HS-5 (cell line): ENCODE measurements around the gene EOGT.

Experiments
- DNase-seq: peaks from one replicate; pipeline ENCODE4 v3.0.0-alpha.2; 2012; ENCODE audit warnings: low read depth

The EOGT gene

DNA sequence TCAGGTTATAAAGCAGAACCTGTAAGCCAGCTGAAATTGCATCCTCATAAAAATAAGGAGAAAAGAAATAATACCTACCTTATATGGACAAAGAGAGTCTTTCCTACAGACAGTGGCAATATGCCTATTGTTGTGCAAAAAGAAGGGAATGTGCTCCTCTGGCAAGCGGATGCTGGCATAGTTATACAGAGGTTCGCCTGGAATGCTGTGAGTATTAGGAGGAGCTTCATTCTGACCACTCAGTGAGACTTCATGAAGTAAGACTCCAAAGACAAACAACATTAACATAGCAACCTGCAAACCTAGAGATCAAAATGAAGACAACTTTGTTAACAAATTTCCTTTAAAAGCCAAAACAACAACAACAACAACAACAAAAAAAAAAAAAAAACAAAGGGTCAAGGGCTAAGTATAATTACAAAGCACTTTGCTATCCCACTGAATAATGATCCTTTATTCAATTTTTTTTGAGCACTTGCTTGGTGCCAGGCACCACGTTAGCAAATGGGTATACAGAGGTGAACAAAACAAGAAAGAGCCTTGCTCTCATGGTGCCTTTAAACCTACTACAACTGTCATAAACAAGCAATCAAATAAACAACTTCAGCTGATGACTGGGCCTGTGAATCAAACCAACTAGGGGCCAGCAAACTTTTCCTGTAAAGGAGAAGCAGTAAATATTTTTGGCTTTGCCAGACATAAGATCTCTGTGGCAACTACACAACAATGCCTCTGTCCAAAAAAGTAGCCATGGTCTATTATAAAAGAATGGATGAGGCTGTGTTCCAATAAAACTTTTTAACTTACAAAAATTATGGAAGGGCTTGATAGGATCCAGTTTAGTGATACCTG, 3.7 kb downstream of the EOGT start:
- no peak for DNase-seq

DNA sequence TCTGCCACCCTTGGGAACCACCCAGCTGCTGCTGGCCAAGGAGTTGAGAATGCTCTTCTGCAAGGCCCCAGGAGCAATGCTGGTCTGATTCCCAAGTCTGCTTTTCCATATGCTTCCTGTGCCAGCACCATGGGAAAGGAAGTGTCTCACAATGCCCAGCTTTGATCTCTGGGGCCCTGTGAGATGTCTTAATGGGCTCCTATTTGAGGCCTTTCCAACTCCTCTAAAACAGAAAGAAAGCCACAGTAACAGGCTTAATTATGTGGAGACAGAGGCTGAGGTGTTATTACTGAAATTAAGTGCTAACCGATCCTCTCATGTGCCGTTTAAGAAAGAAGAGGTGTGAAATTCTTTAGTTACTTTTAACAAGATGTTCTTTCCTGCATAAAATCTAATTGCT, 4.5 kb downstream of the EOGT start:
- DNase-seq = no peak

DNA sequence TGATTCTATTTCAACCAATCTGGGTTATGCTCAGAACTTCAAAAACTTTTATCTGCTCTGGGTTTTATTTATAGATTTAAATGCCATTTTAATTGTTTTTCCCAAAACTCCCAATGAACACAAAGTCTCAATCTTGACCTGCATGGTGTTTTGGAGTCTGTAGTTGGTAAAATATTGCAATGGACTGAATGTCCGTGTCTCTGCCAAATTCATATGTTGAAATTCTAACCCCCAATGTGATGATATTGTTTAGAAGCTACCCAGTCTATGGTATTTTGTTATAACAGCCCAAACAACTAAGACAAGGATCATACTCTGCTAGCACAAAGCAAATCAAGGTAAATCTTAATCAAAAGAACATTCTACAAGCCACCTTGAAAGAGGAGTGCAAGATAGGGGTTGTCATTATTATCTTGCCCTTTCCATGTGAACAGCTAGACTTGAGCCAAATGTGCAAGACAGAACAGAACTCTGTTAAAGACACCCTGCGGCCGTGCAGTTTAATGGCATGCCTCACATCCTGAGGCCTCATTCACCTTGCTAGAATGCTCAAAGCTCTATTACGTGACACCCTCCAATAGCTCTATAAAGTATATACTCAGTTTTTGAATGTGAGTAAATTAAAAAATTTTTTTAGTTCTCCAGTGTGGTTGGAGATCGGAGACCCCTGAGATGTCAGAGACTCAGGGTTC, 7.5 kb downstream of the EOGT start:
- no peak for DNase-seq

DNA sequence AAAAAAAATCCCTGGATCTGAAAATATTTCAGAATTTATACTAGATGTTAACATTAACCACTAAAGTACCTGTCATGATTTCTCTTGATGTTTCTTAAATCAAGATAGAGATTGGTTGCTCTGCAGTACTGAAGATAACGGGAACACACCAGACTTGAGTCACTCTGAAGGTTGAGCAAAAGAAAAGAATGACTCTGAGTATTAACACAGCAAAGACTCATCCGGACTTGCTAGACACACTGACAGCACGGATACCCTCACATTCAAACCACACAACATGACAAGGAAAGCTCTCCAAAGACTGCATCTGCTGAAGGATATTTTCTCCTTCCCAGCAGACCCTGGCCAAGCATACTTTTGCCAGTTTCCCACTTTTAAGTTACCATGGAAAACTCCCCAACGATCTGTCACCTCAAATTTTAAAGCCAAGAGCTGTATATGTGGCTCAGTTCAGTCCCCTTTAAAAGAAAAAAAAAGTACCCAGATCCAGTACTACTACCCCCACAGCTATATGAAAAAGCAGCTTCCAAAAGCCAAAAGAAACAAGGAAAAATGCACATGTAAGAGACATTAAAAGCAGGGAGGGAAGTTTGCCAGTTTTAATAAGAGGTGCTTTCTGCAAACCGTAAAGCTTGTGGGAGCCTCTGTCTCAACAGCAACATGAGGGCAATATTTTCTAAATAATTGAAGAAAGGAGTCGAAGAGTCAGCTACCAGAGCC, 8.3 kb downstream of the EOGT start:
- DNase-seq = no peak

DNA sequence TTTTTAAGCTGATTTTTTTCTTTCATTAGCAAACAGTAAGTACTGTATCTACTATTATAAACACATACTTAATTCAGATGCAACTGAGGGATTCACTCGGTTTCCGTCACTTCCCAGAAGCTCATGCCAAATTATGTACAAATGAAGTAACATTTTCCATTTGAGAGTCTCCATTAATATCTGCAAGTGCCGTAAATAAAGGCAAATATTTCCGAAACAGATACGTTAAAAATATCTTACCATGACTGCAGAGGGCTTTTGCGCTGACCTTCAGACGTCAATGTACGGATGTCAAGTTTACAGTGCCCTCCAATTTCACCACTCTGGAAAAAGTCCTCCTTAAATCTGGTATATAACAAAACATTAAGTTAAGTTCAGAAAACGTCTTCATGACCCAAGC, 9.3 kb downstream of the EOGT start:
- DNase-seq = no peak

DNA sequence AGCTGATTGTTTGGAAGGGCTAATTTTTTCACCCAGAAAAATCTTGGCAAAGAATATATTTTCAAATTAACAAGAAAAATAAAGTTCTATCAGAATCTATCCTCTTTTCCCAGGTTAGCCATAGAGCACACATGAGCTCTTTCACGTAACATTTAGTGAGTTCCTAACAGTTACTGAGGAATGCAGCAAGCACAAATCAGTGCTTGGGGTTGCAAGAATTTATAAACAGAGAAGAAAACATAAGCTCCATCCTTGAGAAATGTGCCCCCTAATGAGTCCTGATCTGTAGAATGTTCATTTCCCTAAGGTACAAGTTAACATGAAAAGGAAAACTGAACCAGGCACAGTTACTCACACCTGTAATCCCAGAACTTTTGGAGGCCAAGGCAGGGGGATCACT, 13.9 kb downstream of the EOGT start:
- no peak for DNase-seq

DNA sequence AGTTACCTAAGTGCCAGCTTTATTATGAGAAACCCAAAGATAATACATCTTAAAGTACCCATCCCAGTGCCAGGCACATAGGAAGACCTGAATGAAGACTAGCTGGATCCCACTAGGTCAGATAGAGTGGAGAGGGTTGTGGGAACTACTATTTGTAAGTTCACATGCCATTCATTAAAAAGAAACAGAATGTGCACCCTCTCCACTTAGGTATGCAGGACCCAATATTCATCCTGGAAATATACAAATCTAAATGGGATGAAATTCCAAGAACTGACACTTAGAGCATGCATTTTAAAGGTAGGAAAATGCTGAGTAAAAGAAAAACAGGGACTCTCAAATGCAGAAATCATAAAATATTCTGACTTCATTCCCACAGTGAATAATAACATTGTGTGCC, 14.3 kb downstream of the EOGT start:
- no peak for DNase-seq

DNA sequence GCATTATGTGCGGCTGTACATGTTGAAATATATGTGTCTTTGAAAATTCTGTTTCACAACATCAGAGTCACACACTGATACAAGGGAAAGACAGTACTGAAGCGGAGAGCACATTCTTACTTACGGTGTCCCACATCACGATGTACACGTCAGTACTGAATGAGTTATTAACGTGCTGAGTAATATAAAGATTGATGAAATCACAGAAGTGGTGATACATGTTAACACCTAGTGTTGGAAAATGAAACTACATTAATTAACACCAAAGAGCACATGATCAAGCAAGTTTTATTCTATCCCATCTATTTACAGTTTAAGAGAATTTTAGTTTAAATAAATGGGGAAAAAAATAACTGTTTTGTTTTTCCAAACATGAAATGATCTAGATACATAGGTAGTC, 15.6 kb downstream of the EOGT start:
- DNase-seq = no peak

DNA sequence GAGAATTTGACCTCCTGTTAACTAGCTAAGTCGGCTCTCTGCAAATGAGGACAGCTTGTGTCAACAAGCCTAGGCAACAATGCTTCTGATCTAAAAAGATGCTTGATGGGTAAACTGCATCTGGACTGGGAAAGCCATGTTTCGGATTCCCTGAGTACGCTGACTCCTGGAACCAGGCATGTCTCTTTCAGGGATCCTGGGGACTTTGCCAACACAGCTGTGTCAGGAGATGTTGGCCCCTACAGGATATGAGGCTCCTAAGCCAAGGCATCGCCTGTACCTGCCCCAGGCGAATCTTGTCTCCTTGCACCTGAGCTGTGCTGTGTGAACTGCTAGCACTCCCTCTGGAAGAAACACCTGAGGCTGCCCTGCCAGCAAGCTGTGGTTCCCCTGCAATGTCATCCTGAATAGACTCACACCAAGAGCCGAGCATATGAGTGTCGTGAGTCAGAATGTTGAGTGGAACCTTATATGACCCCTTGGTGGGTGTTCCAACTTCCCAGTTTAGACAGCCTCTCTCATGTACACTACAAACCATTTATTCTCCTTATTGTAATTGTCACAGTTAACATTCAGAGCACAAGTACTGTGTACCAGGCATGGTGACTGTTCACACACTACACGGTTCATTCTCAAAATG, 17.0 kb downstream of the EOGT start:
- DNase-seq = no peak

DNA sequence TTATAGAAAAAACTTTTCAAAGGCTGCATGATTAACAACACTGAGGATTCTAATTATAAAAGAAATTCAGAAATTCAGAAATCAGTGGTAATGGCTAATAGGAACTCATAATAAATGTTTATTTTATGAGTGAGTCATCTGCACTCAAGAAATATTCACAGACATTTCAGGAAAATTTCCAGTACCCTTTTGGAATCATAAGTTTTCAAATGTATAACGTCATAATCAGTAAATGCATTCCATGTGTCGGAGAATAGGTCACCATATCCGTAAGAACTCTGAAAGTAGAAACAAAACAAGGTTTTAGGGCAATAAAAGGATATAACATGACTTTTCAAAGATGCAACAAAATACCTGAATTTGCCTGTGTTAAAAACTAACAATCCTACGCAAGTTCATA, 24.7 kb downstream of the EOGT start:
- DNase-seq = no peak

DNA sequence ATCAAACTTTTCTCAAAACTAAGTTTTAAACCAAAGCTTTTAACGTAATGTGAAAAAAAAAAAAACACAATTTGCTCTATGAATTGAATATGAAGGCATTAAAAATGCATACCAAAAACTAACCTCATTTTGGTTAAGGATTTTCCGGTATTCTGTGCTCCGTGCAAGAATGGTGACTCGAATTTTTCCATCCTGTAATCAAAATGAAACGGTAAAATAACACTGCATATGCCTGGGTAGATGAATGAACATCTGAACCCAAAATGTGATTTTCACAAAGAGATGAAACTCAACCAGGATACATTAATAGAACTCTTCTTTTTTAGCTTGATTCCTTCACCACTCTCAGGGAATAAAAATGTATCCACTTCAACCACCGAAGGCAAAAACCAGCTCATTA, 26.2 kb downstream of the EOGT start:
- DNase-seq = no peak

DNA sequence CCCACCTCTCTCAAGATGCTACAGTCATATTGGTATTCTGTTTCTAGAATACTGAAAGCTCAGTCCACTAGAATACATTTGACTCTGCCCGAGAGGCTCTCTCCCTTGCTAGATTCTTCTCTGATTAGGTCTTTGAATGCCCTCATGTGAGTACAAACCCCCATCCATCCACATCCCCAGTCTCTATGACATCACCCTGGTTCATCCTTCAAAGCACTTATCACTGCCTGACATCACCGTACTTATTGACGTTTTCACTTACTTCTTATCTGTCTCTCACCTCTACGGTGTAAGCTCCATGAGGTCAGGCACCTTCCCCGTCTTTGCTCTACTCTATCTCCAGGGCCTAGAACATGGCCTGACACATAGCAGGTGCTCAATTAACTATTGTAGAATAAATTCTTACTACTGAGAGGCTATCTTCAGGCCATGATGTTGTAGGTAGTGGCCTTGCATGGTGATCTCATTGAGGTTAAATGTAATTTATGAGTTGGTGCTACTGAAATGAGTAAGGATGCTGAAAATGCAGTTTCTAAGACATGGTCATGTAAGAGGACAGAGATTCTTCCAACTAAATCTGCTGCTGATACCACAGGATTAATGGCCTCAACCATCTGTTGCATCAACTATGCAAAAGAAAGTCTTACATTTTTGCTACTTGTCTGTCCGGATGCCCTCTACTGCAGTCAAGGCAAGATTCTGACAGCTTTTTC, 26.8 kb downstream of the EOGT start:
- no peak for DNase-seq

DNA sequence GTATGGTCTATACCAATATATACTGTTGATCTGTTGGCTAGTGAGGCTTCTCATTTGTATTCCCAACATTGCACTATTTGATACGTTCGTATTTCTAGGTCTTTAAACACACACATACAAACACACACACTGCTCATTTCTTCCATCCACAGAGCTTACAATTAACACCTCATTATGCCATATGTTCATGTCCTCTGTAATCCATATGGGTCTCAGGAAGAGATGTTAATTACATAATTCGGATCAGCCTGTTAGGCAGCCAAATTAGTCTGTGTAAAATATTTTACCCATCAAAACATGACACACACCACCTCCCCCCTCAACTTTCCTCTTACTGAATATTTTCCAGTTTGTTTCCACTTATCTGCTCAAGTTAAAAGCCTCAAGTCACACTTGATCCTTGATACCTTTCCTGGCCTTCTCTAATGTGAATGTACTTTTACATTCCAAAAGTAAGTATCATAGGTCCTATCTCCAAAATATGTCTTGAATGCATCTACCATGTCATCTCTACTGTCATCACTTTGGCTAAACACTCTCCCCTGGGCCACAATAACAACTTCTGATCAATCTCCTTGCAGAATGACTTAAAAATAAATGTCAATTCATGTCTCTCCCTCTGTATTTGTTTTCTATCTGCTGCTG, 28.2 kb downstream of the EOGT start:
- DNase-seq = no peak

DNA sequence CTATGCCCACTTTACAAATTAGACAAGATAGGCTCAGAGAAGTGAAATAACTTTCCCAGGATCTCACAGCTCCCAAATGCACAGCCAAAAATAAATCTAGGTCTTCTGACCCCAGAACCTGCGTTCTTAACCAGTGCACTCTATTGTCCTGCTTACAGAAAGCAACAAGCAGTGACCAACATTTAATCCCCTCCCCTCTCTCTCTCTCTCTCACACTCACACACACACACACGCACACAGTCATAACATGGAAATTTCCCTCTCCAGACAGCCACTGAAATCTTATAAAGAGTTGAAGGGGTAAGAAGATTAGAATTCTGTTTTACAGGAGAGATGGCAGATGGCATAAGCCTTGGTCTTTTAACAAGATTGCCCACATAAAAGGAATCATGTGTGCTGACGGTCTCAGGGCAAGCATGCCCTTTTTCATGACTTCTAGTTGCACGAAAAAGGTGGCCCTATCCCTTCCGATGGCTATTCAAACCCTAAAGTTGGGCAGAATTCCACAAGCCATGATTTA, 29.4 kb downstream of the EOGT start:
- DNase-seq = no peak

DNA sequence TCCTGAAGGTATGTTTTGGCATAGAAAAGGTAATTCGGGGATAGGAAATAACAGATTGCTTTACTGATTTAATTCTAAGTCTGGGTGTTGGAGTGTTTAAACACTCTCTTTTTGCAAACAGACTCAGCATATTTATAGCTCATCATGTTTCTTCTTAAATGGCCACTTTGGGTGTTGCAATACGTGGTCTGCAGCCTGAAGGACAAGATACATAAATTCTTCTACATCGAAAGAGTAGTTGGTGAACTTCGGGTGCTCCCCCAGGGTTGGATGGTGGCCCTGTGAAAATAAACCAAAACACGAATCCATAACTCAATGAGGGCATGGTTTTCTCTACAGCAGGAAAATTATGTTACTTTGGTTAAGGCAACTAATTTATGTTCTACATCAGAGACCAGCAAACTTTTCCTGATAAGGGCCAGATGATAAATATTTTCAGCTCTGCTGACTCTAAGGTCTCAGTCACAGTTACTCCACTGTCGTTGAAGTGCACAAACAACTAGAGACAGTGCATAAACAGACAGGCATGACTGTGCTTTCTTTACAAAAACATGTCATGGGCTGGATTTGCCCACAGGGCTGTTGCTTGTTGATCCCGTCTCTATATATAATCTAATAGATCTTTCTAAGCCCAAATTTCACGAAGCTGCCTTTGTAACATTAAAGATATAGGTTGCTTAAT, 35.9 kb downstream of the EOGT start:
- DNase-seq = no peak

DNA sequence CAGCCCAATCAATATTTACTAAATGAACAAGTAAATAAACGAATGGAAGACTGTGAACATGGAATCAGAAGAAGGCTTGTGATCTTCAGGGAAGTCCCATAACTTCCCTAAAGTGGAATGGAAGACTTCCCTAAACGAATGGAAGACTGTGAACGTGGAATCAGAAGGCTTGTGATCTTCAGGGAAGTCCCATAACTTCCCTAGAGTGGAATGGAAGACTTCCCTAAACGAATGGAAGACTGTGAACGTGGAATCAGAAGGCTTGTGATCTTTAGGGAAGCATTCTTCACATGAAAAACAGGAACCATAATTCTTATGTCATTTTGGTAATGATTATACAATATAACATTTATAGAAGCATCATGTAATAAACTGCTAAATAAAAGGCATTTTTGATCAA, 38.8 kb downstream of the EOGT start:
- no peak for DNase-seq

DNA sequence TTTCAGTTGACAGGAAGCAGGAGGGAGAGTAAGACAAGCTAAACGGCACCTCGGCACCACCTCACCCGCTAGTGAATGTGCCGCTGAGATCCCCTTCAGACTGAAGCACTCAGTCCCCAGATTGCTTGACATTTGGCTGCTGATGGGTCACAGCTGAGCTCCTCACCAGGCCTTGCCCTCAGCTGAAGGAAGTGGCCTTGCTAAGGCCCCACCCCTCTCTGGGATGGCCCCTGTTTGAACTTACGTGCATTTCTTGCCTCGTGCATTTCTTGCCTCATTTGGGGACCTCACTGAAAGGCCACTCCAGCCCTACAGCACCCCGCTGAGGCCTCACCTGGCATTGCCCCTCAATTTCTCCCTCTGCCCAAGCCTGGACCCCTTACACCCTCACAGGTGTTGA, 39.8 kb downstream of the EOGT start:
- DNase-seq = no peak

DNA sequence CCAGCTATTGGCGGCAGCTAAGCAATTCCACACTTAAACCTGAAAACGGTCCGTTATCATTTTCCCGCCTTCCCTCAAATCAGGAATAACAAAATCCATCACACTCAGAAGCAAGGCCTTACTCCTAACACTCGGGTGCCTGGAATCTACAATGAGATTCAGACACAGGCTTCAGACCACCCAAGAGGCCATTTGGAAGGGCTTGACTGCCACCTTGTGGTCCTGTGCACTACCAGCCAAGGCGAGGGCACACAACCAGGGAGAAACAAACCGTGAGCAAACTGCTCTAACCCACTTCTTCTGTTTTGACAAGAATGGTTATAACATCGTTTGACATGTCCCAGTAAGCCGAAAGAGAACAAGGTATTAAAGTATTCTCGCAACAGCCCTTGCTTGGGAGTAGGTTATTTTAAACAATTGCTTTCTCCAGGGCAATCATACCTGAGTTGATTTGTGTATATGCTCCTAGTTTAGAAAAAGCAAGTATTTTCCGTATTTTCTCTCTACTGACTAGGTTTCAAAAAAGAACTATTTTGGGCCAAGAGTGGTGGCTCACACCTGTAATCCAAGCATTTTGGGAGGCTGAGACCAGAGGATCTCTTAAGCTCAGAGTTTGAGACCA, 41.0 kb downstream of the EOGT start:
- DNase-seq = peak; percentile 18

DNA sequence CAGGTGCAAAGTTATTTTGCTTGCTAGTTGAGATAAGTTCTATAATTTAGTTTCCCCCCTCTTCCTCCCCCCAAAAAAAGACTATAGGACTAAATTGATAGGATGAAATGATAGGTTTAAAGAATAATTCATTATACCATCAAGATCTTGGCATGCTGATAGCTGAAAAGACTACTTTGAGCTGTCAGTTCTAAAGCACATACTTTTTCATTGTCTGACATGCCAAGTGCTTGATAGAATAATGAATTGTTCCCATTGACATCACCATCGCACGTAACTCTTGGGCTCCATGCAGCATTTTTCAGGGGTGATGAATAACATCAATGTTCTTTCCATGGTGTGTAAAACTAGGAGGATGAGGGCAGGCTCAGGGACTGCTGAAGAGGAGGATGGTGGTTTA, 48.8 kb downstream of the EOGT start:
- DNase-seq = no peak

DNA sequence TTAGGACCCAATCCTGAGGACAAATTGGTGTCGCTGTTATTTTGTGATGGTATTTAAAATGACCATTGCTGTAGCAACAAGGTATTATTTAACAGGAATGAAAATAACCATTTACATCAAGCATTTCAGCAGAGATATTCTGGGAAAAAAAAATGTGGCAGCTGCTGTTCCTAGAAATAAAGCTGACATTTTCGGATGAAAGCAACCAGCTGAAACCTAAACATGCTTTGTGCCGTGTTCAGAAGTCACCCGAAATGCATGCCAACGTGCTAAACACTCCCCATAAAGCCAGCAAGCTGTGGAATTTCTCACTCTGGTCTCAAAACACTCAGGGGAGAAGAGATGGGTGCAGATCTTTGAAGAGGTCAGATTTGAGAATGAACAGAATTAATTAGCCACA, 49.6 kb downstream of the EOGT start:
- no peak for DNase-seq
